Testis (tissue), 3 donors: ENCODE measurements around the gene UBP1. TPM values are rescaled to one million over a fixed set of nuclear protein-coding genes. Genes with fewer than 3 reads are reported as not detected.

ENCODE experiments used
- DNase-seq: peaks from one replicate; pipeline ENCODE4 v3.0.0-alpha.2; 2019
- H3K27ac ChIP-seq, 2 donors: fragments of 200-600 bp; sonication (generic); one replicate each; pipeline ENCODE4 v1.5.1; 2019
- H3K27me3 ChIP-seq: fragments of 200-600 bp; sonication (generic); one replicate; pipeline ENCODE4 v1.5.1; 2019
- H3K36me3 ChIP-seq: fragments of 200-600 bp; sonication (generic); one replicate; pipeline ENCODE4 v1.5.1; 2017; ENCODE audit warnings: low read depth; ENCODE audit errors: missing control alignments
- H3K4me1 ChIP-seq: fragments of 200-600 bp; sonication (generic); one replicate; pipeline ENCODE4 v1.5.1; 2019
- H3K4me3 ChIP-seq, 2 donors: fragments of 200-600 bp; sonication (generic); one replicate each; pipeline ENCODE4 v1.5.1; 2017 to 2019
- H3K9me3 ChIP-seq: fragments of 200-600 bp; sonication (generic); one replicate; pipeline ENCODE4 v1.5.1; 2017
- CTCF ChIP-seq, 3 experiments: fragments of 450-650 bp in 2 of 3; fragments of 200-600 bp in 1 of 3; sonication (generic) in 1 of 3; IDR thresholded peaks; one replicate each; pipeline ENCODE4 v1.5.1; 2016 to 2019; ENCODE audit warnings: antibody characterized with exemption in 3 of 3, mild to moderate bottlenecking in 2 of 3, moderate library complexity in 1 of 3
- POLR2A ChIP-seq: fragments of 450-650 bp; IDR thresholded peaks from one replicate; pipeline ENCODE4 v1.6.1; 2017; ENCODE audit warnings: antibody characterized with exemption, mild to moderate bottlenecking, moderate library complexity
- WGBS, 2 donors: methylation state at CpG; one replicate each; pipeline ENCODE4 v1.1.5; 2018; 5-methylcytosine and 5-hydroxymethylcytosine counted together
- intact Hi-C: fragments of 100-400 bp; cut with DNase I; formaldehyde crosslinking; loops from one replicate; pipeline ENCODE4 v1.15.1; 2023; ENCODE audit warnings: low total_unique reads
- polyA plus RNA-seq: library from polyadenylated mRNA; stranded (reverse); fragments of 350-450 nt; fragmentation: Illumina TruSeq; extraction: RNeasy Lipid Tissue Mini Kit (QIAGEN cat#74804); gene quantifications from one replicate; pipeline ENCODE4 v1.2.3, GENCODE V29; 2014; ENCODE audit warnings: low read depth, low replicate concordance; ENCODE audit not compliant: insufficient read depth
- total RNA-seq, 2 donors: library from RNA; depleted of rRNA; stranded (reverse); fragments of >200 nt; gene quantifications; one replicate each; pipeline ENCODE4 v1.2.3, GENCODE V29; 2016

The UBP1 gene
- total and polyA plus RNA-seq, 3 donors from 2014 or later = 53.9 to 108 (median 93.2) TPM

- no peaks in the 10 kb centered on the region for H3K27me3 ChIP-seq
- H3K4me1 ChIP-seq = no peaks in the 10 kb centered on the region
- TF ChIP-seq POLR2A (no peak), CTCF (IDR thresholded peaks at IDR 0.05) (no peak)
- intact Hi-C loops = no loop called here
- H3K27ac ChIP-seq = no peak overlapping the region
- H3K4me3 ChIP-seq = no peak overlapping the region
- DNase-seq = no peak
- H3K36me3 ChIP-seq = no peaks in the 10 kb centered on the region
- 88 to 89% methylated on average over 1 of the region's 1 CpG for WGBS, 2 donors
- H3K9me3 ChIP-seq = no peaks in the 10 kb centered on the region
These were observed 45.7 kb downstream of the UBP1 start for GRCh38 chr3:33394403-33395054.

- no peak for DNase-seq
- H3K4me1 ChIP-seq = no peaks in the 10 kb centered on the region
- TF ChIP-seq CTCF (IDR thresholded peaks at IDR 0.05) (no peak), POLR2A (no peak)
- H3K27me3 ChIP-seq = no peaks in the 10 kb centered on the region
- H3K27ac ChIP-seq = no peak overlapping the region
- no peaks in the 10 kb centered on the region for H3K9me3 ChIP-seq
- H3K4me3 ChIP-seq = no peak overlapping the region
- 70 to 75% methylated on average over 4 of the region's 4 CpGs for WGBS, 2 donors
- no peaks in the 10 kb centered on the region for H3K36me3 ChIP-seq
- intact Hi-C loops = no loop called here
These were observed 47.5 kb downstream of the UBP1 start for GRCh38 chr3:33392703-33393125.

- Histone ChIP-seq H3K36me3 (no peaks in the 10 kb centered on the region), H3K9me3 (no peaks in the 10 kb centered on the region), H3K4me1 (no peaks in the 10 kb centered on the region), H3K4me3 (no peak overlapping the region), H3K27ac (no peak overlapping the region), H3K27me3 (no peaks in the 10 kb centered on the region)
- DNase-seq = no peak
- TF ChIP-seq POLR2A (no peak), CTCF (IDR thresholded peaks at IDR 0.05) (no peak)
- intact Hi-C loops = no loop called here
- WGBS, 2 donors = 92 to 98% methylated on average over 4 of the region's 4 CpGs
These were observed 48.1 kb downstream of the UBP1 start for GRCh38 chr3:33392144-33392543.

GRCh38 chr3:33391255-33391995 lies 48.8 kb downstream of the UBP1 start:
- 91 to 92% methylated on average over 8 of the region's 8 CpGs for WGBS, 2 donors
- H3K4me1 ChIP-seq = no peaks in the 10 kb centered on the region
- no peaks in the 10 kb centered on the region for H3K27me3 ChIP-seq
- H3K27ac ChIP-seq = no peak overlapping the region
- TF ChIP-seq POLR2A (no peak), CTCF (IDR thresholded peaks at IDR 0.05) (no peak)
- DNase-seq = no peak
- H3K4me3 ChIP-seq = no peak overlapping the region
- no peaks in the 10 kb centered on the region for H3K36me3 ChIP-seq
- intact Hi-C loops = no loop called here
- H3K9me3 ChIP-seq = no peaks in the 10 kb centered on the region
